AG04450 (cell line): ENCODE results near the gene MRPL17. TPM values are rescaled to one million over a fixed set of nuclear protein-coding genes. Genes with fewer than 3 reads are reported as not detected.
A peak's percentile ranks its signal among the peaks of the same experiment; 100 is the strongest.

ENCODE experiments used
- CTCF ChIA-PET: fragments of 300-600, 350-600 bp; formaldehyde crosslinking; extraction: SDS; loops from one replicate; lab custom pipeline; 2022; ENCODE audit warnings: antibody characterized with exemption, inconsistent platforms; lab: Charles Lee
- POLR2A ChIA-PET: fragments of 350-600 bp; formaldehyde crosslinking; extraction: SDS; loops from one replicate; lab custom pipeline; 2021; ENCODE audit warnings: antibody characterized with exemption, inconsistent platforms; lab: Yijun Ruan, JAX
- DNase-seq: peaks from one replicate; pipeline ENCODE4 v3.0.0-alpha.2; 2011; ENCODE audit warnings: low read depth, low spot score
- H3K27ac ChIP-seq: one replicate; pipeline ENCODE4 v1.5.1; 2012; ENCODE audit warnings: low read depth, low read length, control low read depth
- H3K27me3 ChIP-seq: one replicate; pipeline ENCODE4 v1.6.0; 2012; ENCODE audit warnings: low read length; ENCODE audit not compliant: control insufficient read depth, insufficient read depth
- H3K4me3 ChIP-seq: 2 replicates; pipeline ENCODE4 v1.5.1; 2011; ENCODE audit warnings: mild to moderate bottlenecking, low read depth, low read length, control low read depth
- H3K9me3 ChIP-seq: 2 replicates; pipeline ENCODE4 v1.5.1; 2012; ENCODE audit warnings: low read length; ENCODE audit not compliant: control insufficient read depth, insufficient read depth
- CTCF ChIP-seq: IDR thresholded peaks from 2 replicates; pipeline ENCODE4 v1.5.1; 2011; ENCODE audit warnings: low read depth, low read length, control low read depth, inconsistent platforms
- polyA plus RNA-seq: library from polyadenylated mRNA; depleted of rRNA; stranded (reverse); fragments of >200 nt; gene quantifications from 2 replicates; pipeline ENCODE4 v1.2.3, GENCODE V29; 2011

The MRPL17 gene
- polyA plus RNA-seq, 1 experiment: 63.3 TPM

GRCh38 chr11:6655790-6656583, 27.2 kb downstream of the MRPL17 start, which contains the start of gene DCHS1:
Gene DCHS1 (minus strand): TSS chr11:6655809. CDS start chr11:6641613, 14,196 bp downstream.
- Histone ChIP-seq H3K9me3 (no peaks in the 10 kb centered on the region), H3K27ac (no peak within 1 kb of the TSS), H3K27me3 (peaks cover 14% of the 10 kb centered on the region), H3K4me3 (peak within 1 kb of the TSS; percentile 71)
- ChIA-PET POLR2A (interaction anchor here (0.6 kb wide), 1 partner anchor 53 kb away, joined by 9 read pairs; no protein-coding TSS in a partner anchor), CTCF (interaction anchor here (0.7 to 3.8 kb wide), 2 partner anchors 12 to 33 kb away, joined by 5 to 23 read pairs; no protein-coding TSS in a partner anchor)
- no peak for TF ChIP-seq CTCF
- no peak for DNase-seq

- no peak for DNase-seq
Observed at GRCh38 chr11:6655020-6655789, 27.9 kb downstream of the MRPL17 start.

GRCh38 chr11:6654281-6655019, 28.7 kb downstream of the MRPL17 start:
- TF ChIP-seq CTCF: no peak
- DNase-seq: no peak
- H3K4me3 ChIP-seq: peak overlapping the region; percentile 71
- ChIA-PET CTCF (interaction anchor here (1.0 kb wide), 1 partner anchor 13 kb away, joined by 3 read pairs; no protein-coding TSS in a partner anchor), POLR2A (no interaction called here)
- no peak overlapping the region for H3K27ac ChIP-seq
- H3K9me3 ChIP-seq: no peaks in the 10 kb centered on the region
- H3K27me3 ChIP-seq: peaks cover 14% of the 10 kb centered on the region

More at GRCh38 chr11:6655020-6655789, 27.9 kb downstream of the MRPL17 start:
- Histone ChIP-seq H3K27ac (no peak overlapping the region), H3K9me3 (no peaks in the 10 kb centered on the region), H3K27me3 (peaks cover 14% of the 10 kb centered on the region), H3K4me3 (peak overlapping the region; percentile 71)
- CTCF ChIA-PET: no interaction called here
- POLR2A ChIA-PET: no interaction called here
- no peak for TF ChIP-seq CTCF

- H3K27me3 ChIP-seq: peaks cover 16% of the 10 kb centered on the region
- CTCF ChIA-PET: interaction anchor here (1.0 kb wide), 1 partner anchor 14 kb away, joined by 3 read pairs; no protein-coding TSS in a partner anchor
- no peak for TF ChIP-seq CTCF
- H3K27ac ChIP-seq: no peak overlapping the region
- POLR2A ChIA-PET: no interaction called here
- DNase-seq: no peak
- H3K9me3 ChIP-seq: no peaks in the 10 kb centered on the region
- no peak overlapping the region for H3K4me3 ChIP-seq
Observed at GRCh38 chr11:6653656-6654055, 29.5 kb downstream of the MRPL17 start.
